Small intestine (tissue), 16 donors: ENCODE measurements around the gene SMYD3. TPM values are rescaled to one million over a fixed set of nuclear protein-coding genes. Genes with fewer than 3 reads are reported as not detected.

Source experiments
- DNase-seq, 2 donors: peaks; one replicate each; pipeline versions ENCODE4 v3.0.0 to v3.0.0-alpha.2; 2013
- FAIRE-seq: peaks from 2 replicates; lab custom pipeline; 2012; peaks lifted over from hg19 to GRCh38; lab: Jason Lieb, UNC
- H3K27ac ChIP-seq, 3 donors: one replicate each; pipeline ENCODE4 v1.5.1; 2013; ENCODE audit warnings: low read length in 2 of 3, mild to moderate bottlenecking in 2 of 3, control low read depth in 1 of 3, inconsistent platforms in 1 of 3, low read depth in 1 of 3, moderate library complexity in 1 of 3
- H3K27me3 ChIP-seq, 3 donors: one replicate each; pipeline ENCODE4 v1.6.1; 2013; ENCODE audit warnings: low read length in 3 of 3, inconsistent platforms in 1 of 3; ENCODE audit not compliant: control insufficient read depth in 3 of 3, insufficient read depth in 3 of 3
- H3K36me3 ChIP-seq, 3 donors: one replicate each; pipeline ENCODE4 v1.6.1; 2013; ENCODE audit warnings: low read length in 3 of 3, inconsistent platforms in 1 of 3, low read depth in 1 of 3, mild to moderate bottlenecking in 1 of 3, moderate library complexity in 1 of 3; ENCODE audit not compliant: control insufficient read depth in 3 of 3, insufficient read depth in 2 of 3
- H3K4me1 ChIP-seq, 3 donors: one replicate each; pipeline ENCODE4 v1.6.1; 2013; ENCODE audit warnings: low read length in 2 of 3, inconsistent platforms in 1 of 3, low read depth in 1 of 3, mild to moderate bottlenecking in 1 of 3, moderate library complexity in 1 of 3; ENCODE audit not compliant: control insufficient read depth in 3 of 3, insufficient read depth in 2 of 3
- H3K4me3 ChIP-seq, 3 donors: one replicate each; pipeline ENCODE4 v1.5.1; 2013; ENCODE audit warnings: low read length in 3 of 3, control low read depth in 1 of 3, inconsistent platforms in 1 of 3, low read depth in 1 of 3, mild to moderate bottlenecking in 1 of 3, moderate library complexity in 1 of 3
- H3K9me3 ChIP-seq, 2 donors: one replicate each; pipeline ENCODE4 v1.6.1; 2013; ENCODE audit warnings: low read depth in 1 of 2, low read length in 1 of 2; ENCODE audit not compliant: control insufficient read depth in 2 of 2, insufficient read depth in 1 of 2
- whole genome bisulfite sequencing, 3 donors: extraction: QIAGEN DNeasy Blood & Tissue Kit; methylation state at CpG; one replicate each; pipeline ENCODE4 v1.1.7; 2013; 5-methylcytosine and 5-hydroxymethylcytosine counted together
- long read RNA-seq, 10 donors: transcript quantifications; one replicate each; lab custom pipeline, GENCODE V29; 2026
- polyA plus RNA-seq, 4 donors: library from polyadenylated mRNA; stranded (reverse) in 3 of 4; unstranded in 1 of 4; fragments of 200-250 nt in 3 of 4; fragments of 120-200 nt in 1 of 4; gene quantifications; one replicate each; pipeline versions ENCODE4 v1.2.1 to v1.2.3, GENCODE V29; 2013
- donor health status: healthy with polysubstance abuse.
- donor health status: control.
- donor health status: control.
- donor health status: Bipolar disorder and iron deficiency.
- donor health status: healthy.

SMYD3 gene
- 10 to 100 TPM in 1 of 4 donors, 1 to 10 TPM in 3; 5.4 to 10.1 (median 8.5) TPM for polyA plus RNA-seq
- long read RNA-seq, donor 1: 0 reads
- long read RNA-seq, donor 2, partial matches to known transcripts: 0 of 1 reads
- long read RNA-seq, donor 2, other reads (novel, unspliced or antisense): 0 of 1 reads
- long read RNA-seq, donor 3, partial matches to known transcripts: 0 of 6 reads
- long read RNA-seq, donor 3, other reads (novel, unspliced or antisense): 0 of 6 reads
- long read RNA-seq, donor 4: 0 reads
- long read RNA-seq, donor 5, partial matches to known transcripts: 0 of 1 reads
- long read RNA-seq, donor 5, other reads (novel, unspliced or antisense): 0 of 1 reads
- long read RNA-seq, donor 6, partial matches to known transcripts: 0 of 3 reads
- long read RNA-seq, donor 6, other reads (novel, unspliced or antisense): 0 of 3 reads
- long read RNA-seq, donor 7: 0 reads
- long read RNA-seq, donor 8: 0 reads
- long read RNA-seq, donor 9: 0 reads
- long read RNA-seq, donor 10, partial matches to known transcripts: 0 of 5 reads
- long read RNA-seq, donor 10, other reads (novel, unspliced or antisense): 0 of 5 reads

DNA sequence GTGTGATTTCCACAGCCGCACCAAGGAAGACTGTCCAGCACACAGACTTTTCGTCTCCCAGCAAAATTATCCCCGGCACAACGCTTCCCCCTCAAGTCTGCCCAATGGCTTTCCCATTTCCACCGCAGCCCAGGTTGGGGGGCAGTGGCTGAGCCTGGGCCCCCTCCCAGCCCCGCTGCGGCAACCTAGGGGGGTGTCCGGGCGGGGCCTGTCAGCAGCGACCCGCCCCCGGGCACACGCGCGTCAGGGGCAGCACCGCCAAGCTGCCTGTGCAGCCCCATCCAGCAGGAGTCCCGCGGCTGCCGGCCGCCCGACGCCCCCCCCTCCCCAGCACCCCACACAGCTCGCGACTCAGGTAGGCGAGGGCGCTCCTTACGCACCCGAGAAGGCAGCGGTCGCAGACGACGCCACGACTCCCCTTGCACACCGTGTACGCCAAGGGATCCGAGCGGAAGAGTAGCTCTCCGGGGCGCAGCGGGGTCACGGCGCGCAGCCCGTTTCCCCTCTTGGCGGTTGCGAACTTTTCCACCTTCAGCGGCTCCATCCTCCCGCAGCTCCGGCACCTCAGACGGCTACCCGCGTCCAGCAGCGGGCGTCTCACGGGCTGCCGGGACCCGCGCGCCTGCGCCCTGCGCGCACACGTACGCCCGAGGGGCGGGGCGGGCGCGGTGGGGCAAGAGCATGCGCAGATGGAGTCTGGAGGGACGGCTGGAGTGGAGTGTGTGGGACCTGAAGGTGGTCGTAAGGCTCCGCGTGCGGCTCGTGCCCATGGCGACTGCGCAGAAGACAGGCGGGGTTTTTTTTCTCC, at the start of gene SMYD3:
TSS of gene SMYD3 (minus strand) at position 606 of the 808 bp plus-strand sequence.
- Histone ChIP-seq H3K27me3 (no peaks in the 10 kb centered on the region), H3K4me1 (peaks cover 0 to 5% (median 0%) of the 10 kb centered on the region in 3 donors), H3K27ac (peak within 1 kb of the TSS in 1 of 3 donors; percentile 60), H3K9me3 (no peaks in the 10 kb centered on the region), H3K36me3 (no peaks in the 10 kb centered on the region), H3K4me3 (peak within 1 kb of the TSS; percentile 79 to 92 (median 91))
- 0 to 1% (median 1%) methylated on average over 51 to 79 of the region's 79 CpGs for WGBS, 3 donors
- DNase-seq (peak; percentile 83 to 93), FAIRE-seq (no peak)

DNA sequence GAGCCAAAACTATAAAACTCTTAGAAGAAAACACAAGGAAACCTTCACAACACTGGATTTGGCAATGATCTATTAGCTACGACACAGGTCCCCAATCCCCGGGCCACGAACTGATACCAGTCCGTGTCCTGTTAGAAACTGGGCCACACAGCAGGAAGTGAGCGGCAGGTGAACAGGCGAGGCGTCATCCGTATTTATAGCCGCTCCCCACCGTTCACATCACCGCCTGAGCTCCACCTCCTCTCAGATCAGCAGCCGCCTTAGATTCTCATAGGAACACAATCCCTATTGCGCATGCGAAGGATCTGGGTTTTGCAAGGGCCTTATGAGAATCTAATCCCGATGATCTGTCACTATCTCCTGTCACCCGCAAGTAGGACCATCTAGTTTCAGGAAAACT, 47.1 kb upstream of the SMYD3 start:
- Histone ChIP-seq H3K9me3 (no peaks in the 10 kb centered on the region), H3K4me1 (no peaks in the 10 kb centered on the region), H3K27ac (no peak overlapping the region), H3K4me3 (no peak overlapping the region), H3K27me3 (no peaks in the 10 kb centered on the region), H3K36me3 (peaks cover 8 to 56% (median 12%) of the 10 kb centered on the region in 3 donors)
- 95 to 96% (median 96%) methylated on average over 16 of the region's 16 CpGs for WGBS, 3 donors
- no peak for DNase-seq
- no peak for FAIRE-seq

DNA sequence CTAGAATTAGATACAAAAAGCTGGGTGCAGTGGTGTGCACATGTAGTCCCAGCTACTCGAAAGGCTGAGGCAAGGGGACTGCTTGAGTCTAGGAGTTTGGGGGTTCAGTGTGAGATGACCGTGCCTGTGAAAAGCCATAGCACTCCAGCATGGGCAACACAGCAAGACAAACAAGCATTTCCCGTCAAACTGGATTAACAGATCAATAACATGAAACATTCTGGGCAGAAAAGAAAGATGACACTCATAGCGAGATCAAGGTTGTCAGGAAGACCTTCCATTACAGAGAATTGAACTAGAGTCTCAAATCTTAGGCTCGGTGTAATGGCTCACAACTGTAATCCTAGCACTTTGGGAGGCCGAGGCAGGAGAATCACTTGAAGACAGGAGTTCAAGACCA, 45.0 kb upstream of the SMYD3 start:
- no peak overlapping the region for H3K27ac ChIP-seq
- no peak for DNase-seq
- H3K9me3 ChIP-seq: no peaks in the 10 kb centered on the region
- H3K27me3 ChIP-seq: no peaks in the 10 kb centered on the region
- FAIRE-seq: no peak
- no peaks in the 10 kb centered on the region for H3K4me1 ChIP-seq
- no peak overlapping the region for H3K4me3 ChIP-seq
- peaks cover 8 to 54% (median 12%) of the 10 kb centered on the region in 3 donors for H3K36me3 ChIP-seq
- 89 to 97% (median 94%) methylated on average over 6 of the region's 6 CpGs for WGBS, 3 donors

DNA sequence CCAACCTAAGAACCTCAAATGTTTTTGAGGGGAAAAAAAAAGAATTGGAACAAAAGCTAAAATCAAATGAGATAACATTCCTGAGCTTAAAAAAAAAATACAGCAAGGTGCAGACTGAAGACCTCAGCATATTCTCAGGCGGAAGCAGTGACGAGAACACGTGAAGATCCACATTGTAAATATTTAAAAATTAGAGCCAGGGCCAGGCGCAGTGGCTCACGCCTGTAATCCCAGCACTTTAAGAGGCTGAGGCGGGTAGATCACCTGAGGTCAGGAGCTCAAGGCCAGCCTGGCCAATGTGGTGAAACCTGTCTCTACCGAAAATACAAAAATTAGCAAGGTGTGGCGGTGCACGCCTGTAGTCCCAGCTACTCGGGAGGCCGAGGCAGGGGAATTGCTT, 43.3 kb upstream of the SMYD3 start:
- Histone ChIP-seq H3K4me1 (no peaks in the 10 kb centered on the region), H3K9me3 (no peaks in the 10 kb centered on the region), H3K27ac (no peak overlapping the region), H3K27me3 (no peaks in the 10 kb centered on the region), H3K4me3 (no peak overlapping the region), H3K36me3 (peaks cover 5 to 58% (median 13%) of the 10 kb centered on the region in 3 donors)
- DNase-seq (no peak), FAIRE-seq (no peak)
- WGBS, 3 donors: 68 to 70% (median 70%) methylated on average over 11 of the region's 11 CpGs

DNA sequence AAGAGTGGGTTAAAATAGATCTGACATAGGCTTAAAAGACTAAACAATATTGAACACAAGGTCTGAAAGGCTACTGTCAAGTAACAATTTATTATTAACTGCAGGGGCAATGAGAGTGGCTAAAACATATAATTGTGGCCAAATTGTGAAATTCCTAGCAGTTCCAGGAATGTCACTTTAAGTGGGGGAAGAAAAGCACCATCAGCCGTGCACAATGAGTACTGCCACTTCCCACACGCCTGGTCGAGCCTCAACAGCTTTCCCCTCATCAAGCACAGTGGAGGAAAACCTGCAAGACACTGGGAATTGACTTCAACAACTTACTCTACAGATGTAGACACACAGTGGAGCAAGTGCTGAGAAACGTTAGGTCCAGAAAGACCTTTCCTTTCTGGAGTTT, 42.6 kb upstream of the SMYD3 start:
- WGBS, 3 donors: 38 to 42% (median 38%) methylated on average over 4 of the region's 4 CpGs
- FAIRE-seq (no peak), DNase-seq (no peak)
- no peak overlapping the region for H3K4me3 ChIP-seq
- no peaks in the 10 kb centered on the region for H3K4me1 ChIP-seq
- H3K27ac ChIP-seq: no peak overlapping the region
- no peaks in the 10 kb centered on the region for H3K9me3 ChIP-seq
- peaks cover 4 to 60% (median 12%) of the 10 kb centered on the region in 3 donors for H3K36me3 ChIP-seq
- no peaks in the 10 kb centered on the region for H3K27me3 ChIP-seq

- H3K9me3 ChIP-seq: no peaks in the 10 kb centered on the region
- FAIRE-seq: no peak
- H3K36me3 ChIP-seq: peaks cover 5 to 47% (median 11%) of the 10 kb centered on the region in 3 donors
Measured at GRCh38 chr1:246544001-246544400, 36.9 kb upstream of the SMYD3 start.

GRCh38 chr1:246540738-246541491, 33.8 kb upstream of the SMYD3 start:
- Histone ChIP-seq H3K27ac (no peak overlapping the region), H3K4me1 (no peaks in the 10 kb centered on the region), H3K9me3 (no peaks in the 10 kb centered on the region), H3K27me3 (no peaks in the 10 kb centered on the region), H3K4me3 (no peak overlapping the region), H3K36me3 (peaks cover 5 to 34% (median 11%) of the 10 kb centered on the region in 3 donors)
- DNase-seq (no peak), FAIRE-seq (no peak)
- WGBS, 3 donors: 89 to 90% (median 89%) methylated on average over 7 of the region's 7 CpGs

More at GRCh38 chr1:246544001-246544400, 36.9 kb upstream of the SMYD3 start:
- Histone ChIP-seq H3K4me3 (no peak overlapping the region), H3K27ac (no peak overlapping the region), H3K4me1 (no peaks in the 10 kb centered on the region), H3K27me3 (no peaks in the 10 kb centered on the region)
- no peak for DNase-seq
- WGBS, 3 donors: 86 to 100% (median 97%) methylated on average over 1 of the region's 1 CpG
